AG04449 (cell line): ENCODE data around the gene CKAP2L.

Experiments used
- CTCF ChIA-PET: fragments of 350-600 bp; formaldehyde crosslinking; extraction: SDS; loops from one replicate; lab custom pipeline; 2021; ENCODE audit warnings: antibody characterized with exemption; lab: Yijun Ruan, JAX
- POLR2A ChIA-PET: fragments of 400-600, 350-600 bp; formaldehyde crosslinking; extraction: SDS; loops from one replicate; lab custom pipeline; 2020; ENCODE audit warnings: antibody characterized with exemption, inconsistent platforms; lab: Yijun Ruan, JAX
- DNase-seq: peaks from one replicate; pipeline ENCODE4 v3.0.0-alpha.2; 2010; ENCODE audit warnings: low read depth, low spot score
- H3K4me3 ChIP-seq: 2 replicates; pipeline ENCODE4 v1.5.1; 2011; ENCODE audit warnings: low read depth, mild to moderate bottlenecking, control low read depth, low read length
- TF ChIP-seq, protein P1 (sequence below): IDR thresholded peaks from one replicate; pipeline ENCODE4 v1.5.1; 2011; ENCODE audit warnings: mild to moderate bottlenecking, moderate library complexity, low read length, control low read depth, inconsistent platforms; ENCODE audit not compliant: insufficient read depth; ENCODE audit errors: missing control alignments

Gene CKAP2L, protein sequence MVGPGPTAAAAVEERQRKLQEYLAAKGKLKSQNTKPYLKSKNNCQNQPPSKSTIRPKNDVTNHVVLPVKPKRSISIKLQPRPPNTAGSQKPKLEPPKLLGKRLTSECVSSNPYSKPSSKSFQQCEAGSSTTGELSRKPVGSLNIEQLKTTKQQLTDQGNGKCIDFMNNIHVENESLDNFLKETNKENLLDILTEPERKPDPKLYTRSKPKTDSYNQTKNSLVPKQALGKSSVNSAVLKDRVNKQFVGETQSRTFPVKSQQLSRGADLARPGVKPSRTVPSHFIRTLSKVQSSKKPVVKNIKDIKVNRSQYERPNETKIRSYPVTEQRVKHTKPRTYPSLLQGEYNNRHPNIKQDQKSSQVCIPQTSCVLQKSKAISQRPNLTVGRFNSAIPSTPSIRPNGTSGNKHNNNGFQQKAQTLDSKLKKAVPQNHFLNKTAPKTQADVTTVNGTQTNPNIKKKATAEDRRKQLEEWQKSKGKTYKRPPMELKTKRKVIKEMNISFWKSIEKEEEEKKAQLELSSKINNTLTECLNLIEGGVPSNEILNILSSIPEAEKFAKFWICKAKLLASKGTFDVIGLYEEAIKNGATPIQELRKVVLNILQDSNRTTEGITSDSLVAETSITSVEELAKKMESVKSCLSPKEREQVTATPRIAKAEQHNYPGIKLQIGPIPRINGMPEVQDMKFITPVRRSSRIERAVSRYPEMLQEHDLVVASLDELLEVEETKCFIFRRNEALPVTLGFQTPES

DNA sequence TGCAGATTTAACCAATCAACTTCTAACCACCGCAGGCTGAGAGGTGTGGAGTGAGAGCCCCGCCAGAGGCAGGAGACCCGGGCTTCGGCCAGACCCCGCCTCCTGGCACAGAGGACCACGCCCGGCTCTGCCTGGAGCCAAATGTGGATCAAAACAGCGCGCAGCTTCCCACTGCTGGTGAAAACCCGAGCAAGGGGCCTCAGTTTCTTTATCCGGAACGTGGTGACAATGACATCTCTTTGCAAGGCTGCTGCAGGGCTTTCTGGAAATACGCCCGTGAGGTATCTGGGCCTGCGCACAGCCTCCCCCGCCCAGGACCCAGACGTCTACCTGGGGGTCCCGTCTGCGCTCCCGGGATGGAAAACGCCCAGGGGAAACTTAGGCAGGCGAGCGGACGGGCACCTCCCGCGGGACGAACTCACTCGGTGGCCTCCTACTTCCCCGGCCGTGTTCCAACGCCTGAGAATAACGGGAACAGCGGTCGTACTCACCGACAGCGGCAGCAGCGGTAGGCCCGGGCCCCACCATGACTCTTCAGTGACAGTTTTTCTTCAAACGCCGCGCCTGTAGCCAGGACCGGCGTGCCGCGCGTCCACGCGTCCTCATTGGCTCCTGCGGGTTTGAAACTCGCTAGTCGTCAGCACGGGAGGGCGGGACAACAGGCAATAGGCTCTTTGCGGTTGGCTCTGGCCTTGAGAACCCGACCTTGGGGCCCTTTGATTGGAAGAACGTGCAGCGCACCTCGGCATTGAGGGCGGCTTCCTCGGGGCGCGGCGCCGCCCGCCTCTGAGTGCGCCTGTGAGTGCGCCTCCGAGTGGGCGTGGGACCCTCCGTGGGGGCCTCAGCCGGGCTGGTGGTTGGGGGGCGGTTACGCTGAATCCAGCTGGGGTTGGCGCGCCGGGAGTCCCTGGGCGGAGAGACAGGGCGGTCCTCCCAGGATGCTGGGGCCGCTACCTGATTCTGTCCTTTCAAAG lies at the start of gene CKAP2L:
TSS of gene CKAP2L (minus strand) at position 539 of the 974 bp plus-strand sequence. CDS start at position 528, 11 bp downstream.
- peak; percentile 83 for DNase-seq
- TF ChIP-seq, protein P1, sequence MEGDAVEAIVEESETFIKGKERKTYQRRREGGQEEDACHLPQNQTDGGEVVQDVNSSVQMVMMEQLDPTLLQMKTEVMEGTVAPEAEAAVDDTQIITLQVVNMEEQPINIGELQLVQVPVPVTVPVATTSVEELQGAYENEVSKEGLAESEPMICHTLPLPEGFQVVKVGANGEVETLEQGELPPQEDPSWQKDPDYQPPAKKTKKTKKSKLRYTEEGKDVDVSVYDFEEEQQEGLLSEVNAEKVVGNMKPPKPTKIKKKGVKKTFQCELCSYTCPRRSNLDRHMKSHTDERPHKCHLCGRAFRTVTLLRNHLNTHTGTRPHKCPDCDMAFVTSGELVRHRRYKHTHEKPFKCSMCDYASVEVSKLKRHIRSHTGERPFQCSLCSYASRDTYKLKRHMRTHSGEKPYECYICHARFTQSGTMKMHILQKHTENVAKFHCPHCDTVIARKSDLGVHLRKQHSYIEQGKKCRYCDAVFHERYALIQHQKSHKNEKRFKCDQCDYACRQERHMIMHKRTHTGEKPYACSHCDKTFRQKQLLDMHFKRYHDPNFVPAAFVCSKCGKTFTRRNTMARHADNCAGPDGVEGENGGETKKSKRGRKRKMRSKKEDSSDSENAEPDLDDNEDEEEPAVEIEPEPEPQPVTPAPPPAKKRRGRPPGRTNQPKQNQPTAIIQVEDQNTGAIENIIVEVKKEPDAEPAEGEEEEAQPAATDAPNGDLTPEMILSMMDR = no peak
- ChIA-PET POLR2A (interaction anchor here (0.9 kb wide), 1 partner anchor 177 kb away, joined by 3 read pairs; no protein-coding TSS in a partner anchor), CTCF (interaction anchor here (1.0 to 6.3 kb wide), 5 partner anchors 15 to 177 kb away, joined by 3 to 63 read pairs (median 13); no protein-coding TSS in a partner anchor)
- peak within 1 kb of the TSS; percentile 88 for H3K4me3 ChIP-seq

DNA sequence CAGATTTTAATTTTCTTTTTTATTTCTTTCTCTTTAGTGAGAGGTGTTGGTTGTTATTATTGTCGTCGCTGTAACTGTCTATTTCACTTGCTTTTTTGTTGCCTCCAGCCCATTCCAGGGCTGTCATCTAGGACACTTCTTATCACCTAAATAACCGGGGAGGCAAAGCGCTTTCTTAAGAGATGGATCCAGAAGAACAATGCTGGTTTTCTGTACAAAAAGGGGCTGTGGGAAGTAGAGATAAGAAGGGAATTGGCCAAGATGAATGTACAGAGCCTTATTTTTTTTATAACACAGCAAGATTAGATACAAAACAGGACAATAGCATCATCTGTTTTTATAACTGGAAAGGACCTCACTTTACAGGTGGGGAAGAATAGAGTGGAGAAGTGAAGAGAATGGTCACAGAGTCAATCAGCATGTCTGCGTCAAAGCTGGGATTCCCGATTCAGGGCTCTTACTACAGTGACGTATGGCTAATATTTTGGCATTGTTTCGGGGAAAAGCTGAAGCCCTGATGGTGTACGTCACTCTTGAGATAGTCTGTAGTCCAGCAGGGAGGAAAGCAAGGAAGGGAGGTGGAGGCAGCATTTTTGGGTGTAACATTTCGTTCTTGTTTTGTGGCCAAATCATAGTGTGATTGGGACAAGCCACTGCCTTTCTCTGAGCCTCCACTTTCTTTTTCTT lies 49.0 kb upstream of the CKAP2L start:
- H3K4me3 ChIP-seq = no peak overlapping the region
- TF ChIP-seq, protein P1 = no peak
- ChIA-PET CTCF (no interaction called here), POLR2A (no interaction called here)
- DNase-seq = no peak

DNA sequence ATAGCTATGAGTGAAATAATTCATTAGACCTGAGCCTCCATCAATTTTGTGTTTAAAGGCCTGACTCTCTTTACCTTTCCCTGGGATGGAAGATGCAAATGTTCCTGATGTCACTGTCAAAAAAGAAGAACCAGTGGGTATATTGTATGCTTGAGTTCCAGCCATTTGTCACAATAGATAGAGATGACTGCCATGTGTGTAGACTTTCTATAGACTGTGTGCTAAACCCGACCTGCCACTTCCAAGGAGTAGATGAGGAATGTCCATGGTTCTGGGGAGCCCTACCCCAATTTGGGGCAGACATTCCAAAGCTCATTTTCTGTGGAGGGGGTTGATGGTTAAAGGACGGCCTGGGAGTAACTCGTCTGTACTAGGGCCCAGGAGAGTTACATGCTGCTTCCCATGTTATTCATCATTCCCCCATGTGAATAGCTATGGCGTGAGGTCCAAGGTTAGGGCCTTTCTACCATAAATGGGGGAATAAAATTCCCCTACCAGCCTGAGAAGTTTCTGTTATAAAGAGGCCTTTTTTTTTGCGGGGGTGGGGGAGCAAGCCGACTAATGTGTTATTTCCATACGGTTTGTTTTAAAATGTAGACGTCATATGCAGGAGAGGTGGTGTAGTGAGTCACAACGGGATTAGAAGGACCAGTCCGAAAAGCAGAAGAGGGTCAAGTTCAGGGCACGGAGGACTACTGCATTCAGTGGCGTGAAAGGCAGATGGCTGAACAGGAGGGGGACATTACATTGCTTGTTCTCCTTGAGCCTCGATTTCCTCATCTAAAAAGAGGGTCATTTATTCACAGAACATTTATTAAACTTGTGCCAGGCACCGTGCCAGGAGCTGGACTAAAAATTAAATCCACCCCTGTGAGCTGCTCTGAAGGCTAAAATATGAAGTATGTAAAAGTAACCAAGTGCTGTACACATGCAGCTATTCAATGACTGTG lies 48.2 kb upstream of the CKAP2L start:
- CTCF ChIA-PET = interaction anchor here (0.6 to 1.0 kb wide), 2 partner anchors 17 to 72 kb away, joined by 3 read pairs; no protein-coding TSS in a partner anchor
- TF ChIP-seq, protein P1 = no peak
- H3K4me3 ChIP-seq = no peak overlapping the region
- no peak for DNase-seq
- POLR2A ChIA-PET = no interaction called here

DNA sequence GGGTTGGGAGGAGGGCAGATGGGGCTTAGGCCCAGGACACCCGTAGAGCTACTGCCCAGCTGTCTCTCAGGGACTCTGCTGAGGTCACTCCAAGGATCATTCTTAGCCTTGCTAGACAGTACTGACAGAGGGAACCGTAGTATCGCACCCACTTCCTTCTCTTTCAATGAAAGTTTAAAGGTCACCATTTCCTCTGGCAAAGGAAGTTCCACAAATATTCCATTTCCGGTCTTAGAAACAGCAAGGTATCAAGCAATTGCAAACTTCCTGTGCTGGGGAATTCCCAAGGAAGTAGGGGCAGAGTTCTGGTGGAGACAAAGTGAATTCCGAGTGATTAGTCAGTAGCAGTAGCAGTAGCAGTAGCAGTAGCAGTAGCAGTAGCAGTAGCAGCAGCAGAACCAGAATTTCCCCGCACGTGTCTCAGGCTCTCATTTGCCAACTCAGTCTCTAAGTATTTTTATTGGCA lies 47.5 kb upstream of the CKAP2L start:
- CTCF ChIA-PET = interaction anchor here (0.6 to 1.0 kb wide), 3 partner anchors 16 to 73 kb away, joined by 3 read pairs; no protein-coding TSS in a partner anchor
- TF ChIP-seq, protein P1 = no peak
- H3K4me3 ChIP-seq = no peak overlapping the region
- POLR2A ChIA-PET = no interaction called here
- peak; percentile 37 for DNase-seq

DNA sequence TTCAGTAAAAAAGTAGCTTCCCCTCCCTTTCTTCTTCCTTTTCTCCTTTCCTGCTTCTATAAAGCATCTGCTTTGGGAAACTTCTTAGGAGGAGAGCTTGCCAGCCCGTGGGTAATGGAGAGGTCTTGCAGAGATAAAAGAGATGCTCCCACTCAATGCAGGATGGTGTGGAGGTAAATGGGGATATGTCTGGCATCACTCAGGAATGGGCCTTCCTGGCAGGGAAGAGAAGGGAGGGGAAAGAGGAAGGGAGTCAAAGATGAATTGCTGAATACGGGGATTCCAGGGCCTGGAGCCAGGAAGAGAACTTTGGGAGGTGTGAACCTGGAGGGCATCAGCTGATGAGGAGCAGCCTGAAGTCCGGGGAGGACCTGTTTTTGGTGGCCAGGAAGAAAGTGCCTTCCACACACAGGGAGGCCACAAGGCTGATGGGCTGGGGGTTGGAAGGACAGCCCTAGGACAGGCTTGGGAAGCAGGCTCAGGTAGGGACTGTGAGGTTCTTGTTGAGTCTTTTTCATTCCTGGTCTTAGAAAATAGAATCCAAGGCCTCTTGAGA lies 46.9 kb upstream of the CKAP2L start:
- no peak for DNase-seq
- no peak overlapping the region for H3K4me3 ChIP-seq
- POLR2A ChIA-PET = no interaction called here
- TF ChIP-seq, protein P1 = no peak
- CTCF ChIA-PET = interaction anchor here (0.7 kb wide), 1 partner anchor 18 kb away, joined by 3 read pairs; no protein-coding TSS in a partner anchor
